HG02642 (cell line): ENCODE results near the gene CCDC81.
A peak's percentile ranks its signal among the peaks of the same experiment; 100 is the strongest.
"Not testable (repeated sequence)": the region's sequence is repeated elsewhere in the genome, so short reads cannot be mapped to it uniquely, and the experiment has no call there.

Experiments used
- ATAC-seq: cut with Tn5 transposase; IDR thresholded peaks from one replicate; pipeline ENCODE4 v1.9.1; 2021; ENCODE audit warnings: mild to moderate bottlenecking; ENCODE audit not compliant: unreplicated experiment, poor library complexity

Gene CCDC81

GRCh38 chr11:86433361-86434095, 58.8 kb downstream of the CCDC81 start:
- not testable (repeated sequence) for ATAC-seq

DNA sequence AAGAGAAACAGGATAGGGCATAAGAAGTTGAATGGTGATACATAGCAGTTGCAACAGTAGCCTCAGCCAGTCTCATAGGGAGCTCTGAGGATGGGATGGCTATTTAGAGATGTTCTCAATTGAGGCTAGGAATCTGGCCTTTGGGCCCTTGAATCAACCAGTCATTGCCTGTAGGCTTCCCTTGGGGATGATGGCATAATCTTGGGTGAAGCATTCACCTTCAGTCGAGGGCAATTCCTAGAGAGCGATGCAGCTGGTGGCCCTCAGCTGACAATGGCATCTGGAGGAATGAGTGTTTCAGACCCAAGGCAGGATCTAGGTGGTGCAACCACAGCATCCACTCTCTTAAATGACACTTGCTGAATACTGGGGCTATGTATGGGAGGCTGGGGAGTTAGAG, 61.0 kb downstream of the CCDC81 start:
- no peak for ATAC-seq

DNA sequence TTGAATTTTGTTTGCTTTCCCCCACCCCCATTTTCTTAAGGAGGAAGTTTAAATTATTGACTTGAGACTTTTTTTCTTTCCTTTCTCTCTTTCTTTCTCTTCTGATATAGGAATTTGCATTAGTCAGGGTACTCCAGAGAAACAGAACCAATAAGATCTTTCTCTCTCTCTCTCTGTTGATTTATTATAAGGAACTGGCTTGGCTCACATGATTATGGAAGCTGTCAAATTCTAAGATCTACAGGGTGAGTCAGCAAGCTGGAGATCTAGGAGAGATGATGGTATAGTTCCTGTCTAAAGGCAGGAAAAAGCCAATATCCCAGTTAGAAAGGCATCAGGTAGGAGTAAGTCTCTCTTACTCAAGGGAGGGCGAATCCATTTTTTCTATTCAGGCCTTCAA, 64.0 kb downstream of the CCDC81 start:
- ATAC-seq: no peak

- no peak for ATAC-seq
Observed at GRCh38 chr11:86440305-86440716, 65.6 kb downstream of the CCDC81 start.

GRCh38 chr11:86440843-86441242, 66.2 kb downstream of the CCDC81 start:
- no peak for ATAC-seq

DNA sequence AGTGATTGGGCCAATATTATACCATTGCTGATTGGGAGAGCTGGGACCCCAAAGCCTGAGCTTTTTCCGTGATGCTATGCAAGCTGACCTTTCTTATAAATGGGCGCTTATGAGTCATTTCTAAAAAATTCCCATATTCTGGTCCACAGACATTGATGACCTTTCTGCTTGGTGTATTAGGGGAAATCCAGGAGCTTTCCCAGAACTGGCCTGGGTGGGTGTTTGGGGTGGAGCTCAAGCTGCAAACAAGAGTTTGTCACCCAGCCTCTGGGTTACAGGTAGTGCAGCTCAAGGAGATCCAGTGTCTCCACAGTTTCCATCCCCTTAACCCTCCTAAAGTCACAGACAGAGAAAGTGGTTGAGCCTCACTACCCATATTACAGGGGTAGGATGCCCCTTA, 67.7 kb downstream of the CCDC81 start:
- no peak for ATAC-seq

DNA sequence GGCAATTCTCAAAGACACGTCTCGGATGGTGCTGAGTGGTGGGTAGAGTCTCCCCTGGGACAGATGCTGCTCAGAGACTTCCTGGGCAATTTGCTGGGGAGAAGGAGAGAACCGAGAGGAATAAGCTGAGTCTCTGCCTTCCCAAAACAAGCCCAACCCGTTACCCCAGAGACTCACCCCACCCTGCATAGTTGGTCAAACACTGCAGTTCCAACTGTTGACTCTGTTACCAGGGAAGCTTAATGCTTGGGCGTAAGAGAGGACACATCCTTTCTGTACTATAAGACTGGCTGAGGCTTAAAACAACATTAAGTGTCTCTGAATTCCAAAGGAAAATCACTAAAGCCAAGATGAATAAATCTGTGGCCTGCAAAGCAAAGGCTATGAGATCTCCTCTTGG, 68.1 kb downstream of the CCDC81 start:
- no peak for ATAC-seq

- peak; percentile 47 for ATAC-seq
Observed at GRCh38 chr11:86443415-86443814, 68.7 kb downstream of the CCDC81 start.

DNA sequence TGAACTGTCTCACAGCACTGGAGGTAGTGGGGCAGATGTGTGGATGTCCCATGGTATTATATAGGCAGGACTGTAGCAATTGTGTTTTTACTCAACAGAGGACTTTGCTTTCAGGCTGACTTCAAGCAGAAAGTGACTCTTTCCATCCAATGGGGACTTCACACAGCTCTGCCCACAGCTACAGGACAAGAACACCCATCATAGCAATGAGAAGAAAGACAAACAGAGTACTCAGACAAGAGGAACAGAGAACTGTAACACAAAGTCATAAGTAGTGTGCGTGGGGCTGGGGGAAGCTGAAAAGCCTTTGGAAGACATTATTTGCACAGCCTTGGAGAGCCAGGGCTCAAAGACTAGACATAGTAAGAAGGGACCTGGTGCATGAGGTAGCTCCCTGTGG, 70.3 kb downstream of the CCDC81 start:
- no peak for ATAC-seq

GRCh38 chr11:86446163-86446923, 71.7 kb downstream of the CCDC81 start:
- ATAC-seq: no peak

- ATAC-seq: no peak
Observed at GRCh38 chr11:86446924-86447285, 72.2 kb downstream of the CCDC81 start.

DNA sequence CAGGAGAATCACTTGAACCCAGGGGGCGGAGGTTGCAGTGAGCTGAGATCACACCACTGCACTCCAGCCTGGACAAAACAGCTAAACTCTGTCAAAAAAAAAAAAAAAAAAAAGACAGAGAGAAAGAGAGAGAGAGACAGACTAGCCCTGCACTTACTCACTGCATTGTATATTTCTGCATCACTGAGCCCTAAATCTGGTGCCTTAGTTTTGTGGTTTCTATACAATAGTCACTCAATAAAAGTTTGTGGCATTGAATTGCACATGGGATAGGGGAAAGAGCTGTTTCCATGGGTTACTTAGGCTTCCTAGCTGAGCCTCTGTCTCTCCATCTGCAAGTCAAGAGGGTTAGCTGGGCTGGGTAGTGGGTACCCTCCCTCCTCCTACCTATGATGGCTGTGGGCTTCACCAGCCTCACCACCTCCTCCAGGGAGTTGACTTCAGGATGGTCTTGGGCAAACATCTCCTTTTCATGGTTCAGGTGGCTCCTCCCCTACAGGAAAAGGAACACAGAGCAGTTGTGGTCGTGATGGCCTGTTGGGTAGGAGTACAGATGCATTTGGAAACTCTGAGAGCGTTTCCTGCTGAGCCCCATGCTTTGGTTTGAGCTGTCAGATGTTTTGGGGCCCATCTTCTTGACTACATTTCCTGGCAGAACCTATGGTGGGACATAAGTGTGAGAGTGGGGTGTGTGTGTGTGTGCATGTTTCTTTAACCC, 73.2 kb downstream of the CCDC81 start:
- ATAC-seq: no peak

GRCh38 chr11:86449993-86450629, 75.4 kb downstream of the CCDC81 start:
- ATAC-seq: no peak

- no peak for ATAC-seq
Observed at GRCh38 chr11:86453290-86454030, 78.8 kb downstream of the CCDC81 start.

DNA sequence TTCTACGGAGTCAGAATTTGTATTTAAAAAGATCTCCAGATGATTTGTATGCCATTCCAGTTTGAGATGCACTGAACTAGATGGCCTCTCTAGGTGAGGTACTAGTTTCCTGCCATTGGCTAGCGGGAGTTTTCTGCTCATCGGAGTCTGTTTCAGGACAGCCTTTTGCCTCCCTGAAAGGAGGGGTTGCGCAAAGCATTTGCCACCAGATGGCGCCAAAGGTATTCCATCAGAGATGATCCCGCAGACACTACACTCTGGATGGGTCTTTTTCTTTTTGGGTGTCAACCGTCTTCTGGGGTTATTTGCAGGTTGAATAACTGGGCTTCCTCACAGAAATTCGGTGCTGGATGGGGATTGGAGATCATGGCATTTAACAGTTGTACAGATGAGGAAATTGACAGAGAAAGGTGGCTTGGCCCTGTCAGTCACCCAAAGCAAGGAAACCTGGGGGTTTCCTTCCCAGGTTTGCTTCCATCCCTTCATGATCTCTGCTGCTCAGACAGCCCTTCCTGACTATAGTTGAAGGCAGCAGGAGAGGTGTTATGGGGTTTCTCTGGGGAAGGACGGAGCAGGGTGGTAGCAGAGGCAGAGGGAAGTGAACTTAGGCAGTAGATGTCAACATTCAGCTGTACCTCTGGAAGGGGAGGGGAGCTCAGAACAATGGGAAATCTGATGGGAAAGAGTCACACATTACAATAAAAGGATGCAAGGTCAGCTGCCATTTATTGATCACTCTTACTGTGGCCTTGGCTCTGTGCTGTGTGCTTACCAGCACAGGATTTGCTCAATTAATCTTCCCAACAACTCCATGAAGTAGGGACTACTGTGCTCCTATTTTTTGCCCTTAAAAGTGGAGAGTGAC, 81.6 kb downstream of the CCDC81 start:
- peak; percentile 85 for ATAC-seq

DNA sequence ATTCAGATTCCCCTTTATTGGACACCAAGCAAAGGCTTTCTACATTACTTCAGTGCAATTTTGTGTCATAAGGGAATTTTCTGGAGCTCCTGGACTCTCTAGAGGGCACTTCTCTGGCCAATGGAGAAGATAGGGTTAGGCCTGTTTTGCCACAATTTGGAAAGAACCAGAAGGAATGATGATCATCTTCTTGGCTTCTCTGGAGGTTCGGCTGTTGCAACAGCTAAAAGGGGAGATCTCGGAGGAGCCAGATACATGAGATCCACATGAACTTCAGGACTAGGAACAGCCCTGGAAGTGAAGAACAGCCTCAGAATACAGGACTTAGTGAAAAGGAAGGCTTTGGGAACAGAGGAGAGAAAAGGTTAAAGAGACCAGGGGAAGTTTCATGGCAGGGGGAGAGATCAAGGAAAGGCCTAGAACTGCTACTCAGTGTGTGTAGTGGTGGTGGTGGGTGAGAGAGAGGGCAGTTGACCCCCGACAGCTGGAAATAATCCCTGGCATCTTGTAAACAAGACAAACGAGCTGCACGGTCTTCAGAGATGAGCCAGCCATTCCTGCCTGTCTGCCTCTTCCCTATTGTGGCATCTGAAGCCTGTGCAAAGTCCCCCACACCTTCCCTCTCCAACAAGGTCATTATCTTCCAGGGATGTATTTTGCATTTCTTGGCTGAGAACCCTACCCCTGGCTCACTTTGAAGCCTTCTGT, 83.8 kb downstream of the CCDC81 start:
- ATAC-seq: no peak

DNA sequence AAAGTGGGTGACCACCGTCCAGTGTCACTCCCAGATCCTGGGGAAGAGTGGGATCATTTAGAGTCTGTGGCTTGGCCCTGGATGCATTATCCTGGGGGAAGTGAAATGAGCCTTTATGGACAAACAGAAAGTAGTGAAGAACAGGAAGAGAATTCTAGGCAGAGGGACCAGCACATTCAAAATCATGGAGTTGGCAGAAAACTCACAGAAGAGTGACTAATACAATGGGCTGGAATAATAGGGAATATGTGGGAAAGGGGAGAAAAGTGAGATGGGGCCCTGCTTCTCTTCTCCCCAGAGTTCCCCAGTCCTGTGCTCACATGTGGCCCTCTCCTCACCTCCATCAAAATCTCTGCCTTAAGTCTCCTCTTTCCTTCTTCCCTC, 84.3 kb downstream of the CCDC81 start:
- ATAC-seq: no peak

DNA sequence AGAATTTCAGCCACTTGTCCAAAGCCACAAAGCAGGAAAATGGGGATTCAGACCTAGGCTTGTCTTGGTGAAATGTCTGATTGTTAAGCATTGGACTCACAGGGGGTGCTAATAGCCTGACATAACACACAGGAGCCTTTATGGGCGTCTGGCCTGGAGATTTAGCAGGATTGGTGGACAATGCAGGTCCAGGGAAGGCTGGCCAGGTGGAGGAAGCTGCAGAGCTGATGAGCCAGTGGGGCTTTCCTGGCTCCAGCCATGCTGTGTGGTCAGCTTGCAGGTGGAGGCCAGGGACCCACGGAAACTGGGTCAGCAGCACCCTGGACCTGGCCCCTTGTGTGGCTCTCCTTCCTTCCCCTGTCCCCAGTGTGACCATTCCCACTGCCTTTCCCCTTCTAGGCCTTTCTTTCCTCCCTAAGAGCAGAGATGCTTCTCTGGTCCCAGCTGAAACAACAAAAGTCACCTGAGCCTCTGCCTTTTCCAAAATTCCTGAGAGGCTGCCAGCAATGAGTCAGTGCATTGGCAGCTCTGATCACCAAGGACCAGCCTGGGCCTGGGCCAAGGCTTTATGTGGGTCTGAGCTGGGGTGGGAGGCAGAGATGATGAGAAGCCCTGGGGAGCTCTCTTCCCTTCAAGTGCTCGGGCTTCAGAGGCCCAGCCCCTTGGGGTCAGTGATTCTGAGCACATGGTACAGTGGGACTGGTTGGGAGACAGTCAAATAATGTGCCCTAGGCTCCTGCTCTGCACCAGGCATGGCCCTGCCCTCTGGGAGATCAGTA, 85.2 kb downstream of the CCDC81 start:
- ATAC-seq: no peak
